Thyroid gland (tissue), 4 donors: Measurements from ENCODE around the gene TRMT2A.

Experiments used
- POLR2A ChIP-seq, 2 donors: fragments of 450-650 bp; IDR thresholded peaks; one replicate each; pipeline ENCODE4 v1.6.1; 2017; ENCODE audit warnings: antibody characterized with exemption in 2 of 2, mild to moderate bottlenecking in 2 of 2, moderate library complexity in 1 of 2
- TF ChIP-seq, protein P1 (sequence below), 6 experiments: fragments of 200-600 bp in 3 of 6; fragments of 450-650 bp in 3 of 6; sonication (generic) in 3 of 6; IDR thresholded peaks; one replicate each; pipeline ENCODE4 v1.5.1; 2016 to 2019; ENCODE audit warnings: antibody characterized with exemption in 6 of 6, mild to moderate bottlenecking in 2 of 6, inconsistent platforms in 1 of 6, moderate library complexity in 1 of 6

GRCh38 chr22:20136603-20136873, 19.5 kb upstream of the TRMT2A start:
- TF ChIP-seq, protein P1, sequence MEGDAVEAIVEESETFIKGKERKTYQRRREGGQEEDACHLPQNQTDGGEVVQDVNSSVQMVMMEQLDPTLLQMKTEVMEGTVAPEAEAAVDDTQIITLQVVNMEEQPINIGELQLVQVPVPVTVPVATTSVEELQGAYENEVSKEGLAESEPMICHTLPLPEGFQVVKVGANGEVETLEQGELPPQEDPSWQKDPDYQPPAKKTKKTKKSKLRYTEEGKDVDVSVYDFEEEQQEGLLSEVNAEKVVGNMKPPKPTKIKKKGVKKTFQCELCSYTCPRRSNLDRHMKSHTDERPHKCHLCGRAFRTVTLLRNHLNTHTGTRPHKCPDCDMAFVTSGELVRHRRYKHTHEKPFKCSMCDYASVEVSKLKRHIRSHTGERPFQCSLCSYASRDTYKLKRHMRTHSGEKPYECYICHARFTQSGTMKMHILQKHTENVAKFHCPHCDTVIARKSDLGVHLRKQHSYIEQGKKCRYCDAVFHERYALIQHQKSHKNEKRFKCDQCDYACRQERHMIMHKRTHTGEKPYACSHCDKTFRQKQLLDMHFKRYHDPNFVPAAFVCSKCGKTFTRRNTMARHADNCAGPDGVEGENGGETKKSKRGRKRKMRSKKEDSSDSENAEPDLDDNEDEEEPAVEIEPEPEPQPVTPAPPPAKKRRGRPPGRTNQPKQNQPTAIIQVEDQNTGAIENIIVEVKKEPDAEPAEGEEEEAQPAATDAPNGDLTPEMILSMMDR (IDR thresholded peaks at IDR 0.05): no peak
- no peak for TF ChIP-seq POLR2A (IDR thresholded peaks at IDR 0.05)
